ENCODE results near the gene SLC6A18. TPM values are rescaled to one million over a fixed set of nuclear protein-coding genes. Genes with fewer than 3 reads are reported as not detected.
"Not testable (repeated sequence)": the region's sequence is repeated elsewhere in the genome, so short reads cannot be mapped to it uniquely, and the experiment has no call there.

The SLC6A18 gene
- total RNA-seq, 1 donor from 2014 or later, result not detected

DNA sequence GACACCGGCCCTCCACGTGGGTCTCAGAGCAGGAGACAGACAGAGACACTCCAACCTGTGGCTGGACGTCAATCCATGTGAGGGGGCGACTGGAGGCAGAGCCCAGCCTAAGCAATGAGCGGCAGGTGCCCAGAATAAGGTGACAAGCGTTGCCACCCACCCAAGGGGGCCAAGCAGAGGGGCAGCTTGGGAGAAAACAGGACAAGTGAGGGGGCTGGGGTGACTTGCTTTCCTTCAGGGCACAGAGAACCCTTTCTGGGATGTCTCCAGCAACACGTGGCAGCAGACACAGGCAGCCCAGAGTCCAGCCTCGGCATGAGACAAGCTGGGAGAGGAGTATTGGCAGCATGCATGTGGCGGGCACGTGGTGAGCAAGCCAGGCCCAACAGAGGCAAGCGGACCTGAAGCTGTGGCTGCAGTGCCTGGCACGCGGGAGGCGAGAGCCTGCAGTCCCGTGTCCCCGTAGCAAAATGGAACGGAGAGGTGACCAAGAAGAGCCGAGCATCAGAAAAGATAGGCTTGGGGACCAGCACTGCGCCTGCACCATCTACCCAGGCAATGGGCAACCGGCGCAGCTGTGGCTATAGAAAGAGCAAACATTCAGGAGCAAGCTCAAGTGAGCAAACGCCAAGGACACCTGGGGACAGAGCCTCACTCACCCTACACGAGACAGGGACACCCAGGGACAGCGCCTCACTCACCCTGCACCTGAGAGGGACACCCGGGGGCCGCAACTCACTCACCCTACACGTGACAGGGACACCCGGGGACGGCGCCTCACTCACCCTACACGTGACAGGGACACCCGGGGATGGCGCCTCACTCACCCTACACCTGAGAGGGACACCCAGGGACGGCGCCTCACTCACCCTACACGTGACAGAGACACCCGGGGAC lies 63.5 kb downstream of the SLC6A18 start:
- no peak for DNase-seq (ENCODE audit: low read depth in 2 of 2)

GRCh38 chr5:1289559-1289958 lies 64.4 kb downstream of the SLC6A18 start:
- not testable (repeated sequence) for DNase-seq (ENCODE audit: low read depth in 2 of 2)

DNA sequence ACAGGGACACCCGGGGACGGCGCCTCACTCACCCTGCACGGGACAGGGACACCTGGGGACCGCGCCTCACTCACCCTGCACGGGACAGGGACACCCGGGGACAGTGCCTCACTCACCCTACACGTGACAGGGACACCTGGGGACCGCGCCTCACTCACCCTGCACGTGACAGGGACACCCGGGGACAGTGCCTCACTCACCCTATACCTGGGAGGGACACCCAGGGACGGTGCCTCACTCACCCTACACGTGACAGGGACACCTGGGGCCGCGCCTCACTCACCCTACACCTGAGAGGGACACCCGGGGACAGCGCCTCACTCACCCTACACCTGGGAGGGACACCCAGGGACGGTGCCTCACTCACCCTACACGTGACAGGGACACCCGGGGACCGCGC lies 65.8 kb downstream of the SLC6A18 start:
- DNase-seq (ENCODE audit: low read depth in 2 of 2), result not testable (repeated sequence)

GRCh38 chr5:1291611-1292080 lies 66.5 kb downstream of the SLC6A18 start:
- DNase-seq (ENCODE audit: low read depth in 2 of 2), result no peak

DNA sequence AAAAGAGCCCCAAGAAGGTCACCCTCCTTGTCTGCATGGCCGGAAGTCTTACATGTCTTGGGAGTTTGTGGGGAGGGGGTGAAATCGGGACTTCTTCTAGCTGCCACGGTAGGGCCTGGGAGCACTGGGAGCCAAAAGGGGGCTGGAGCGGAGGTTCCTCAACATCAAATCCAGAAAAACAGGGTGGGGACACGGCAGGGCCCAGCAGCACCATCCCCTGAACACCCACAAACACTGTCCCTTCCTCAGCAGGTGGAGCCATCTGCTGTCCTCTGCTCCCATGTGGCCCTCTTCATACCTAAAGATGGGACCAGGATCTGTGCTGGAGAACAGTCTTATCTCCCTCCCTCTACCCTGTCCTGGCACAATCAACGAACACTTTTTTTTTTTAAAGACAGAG lies 67.0 kb downstream of the SLC6A18 start:
- no peak for DNase-seq (ENCODE audit: low read depth in 2 of 2)

- DNase-seq (ENCODE audit: low read depth in 2 of 2), result no peak
Observed at GRCh38 chr5:1292846-1293415, 67.8 kb downstream of the SLC6A18 start.

DNA sequence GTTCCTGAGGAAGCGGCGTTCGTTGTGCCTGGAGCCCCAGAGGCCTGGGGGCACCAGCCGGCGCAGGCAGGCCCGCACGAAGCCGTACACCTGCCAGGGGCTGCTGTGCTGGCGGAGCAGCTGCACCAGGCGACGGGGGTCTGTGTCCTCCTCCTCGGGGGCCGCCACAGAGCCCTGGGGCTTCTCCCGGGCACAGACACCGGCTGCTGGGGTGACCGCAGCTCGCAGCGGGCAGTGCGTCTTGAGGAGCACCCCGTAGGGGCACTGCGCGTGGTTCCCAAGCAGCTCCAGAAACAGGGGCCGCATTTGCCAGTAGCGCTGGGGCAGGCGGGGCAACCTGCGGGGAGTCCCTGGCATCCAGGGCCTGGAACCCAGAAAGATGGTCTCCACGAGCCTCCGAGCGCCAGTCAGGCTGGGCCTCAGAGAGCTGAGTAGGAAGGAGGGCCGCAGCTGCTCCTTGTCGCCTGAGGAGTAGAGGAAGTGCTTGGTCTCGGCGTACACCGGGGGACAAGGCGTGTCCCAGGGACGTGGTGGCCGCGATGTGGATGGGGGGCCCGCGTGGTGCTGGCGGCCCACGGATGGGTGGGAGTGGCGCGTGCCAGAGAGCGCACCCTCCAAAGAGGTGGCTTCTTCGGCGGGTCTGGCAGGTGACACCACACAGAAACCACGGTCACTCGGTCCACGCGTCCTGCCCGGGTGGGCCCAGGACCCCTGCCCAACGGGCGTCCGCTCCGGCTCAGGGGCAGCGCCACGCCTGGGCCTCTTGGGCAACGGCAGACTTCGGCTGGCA lies 68.4 kb downstream of the SLC6A18 start:
- no peak for DNase-seq (ENCODE audit: low read depth in 2 of 2)

GRCh38 chr5:1294206-1294834 lies 69.1 kb downstream of the SLC6A18 start:
- no peak for DNase-seq (ENCODE audit: low read depth in 2 of 2)

DNA sequence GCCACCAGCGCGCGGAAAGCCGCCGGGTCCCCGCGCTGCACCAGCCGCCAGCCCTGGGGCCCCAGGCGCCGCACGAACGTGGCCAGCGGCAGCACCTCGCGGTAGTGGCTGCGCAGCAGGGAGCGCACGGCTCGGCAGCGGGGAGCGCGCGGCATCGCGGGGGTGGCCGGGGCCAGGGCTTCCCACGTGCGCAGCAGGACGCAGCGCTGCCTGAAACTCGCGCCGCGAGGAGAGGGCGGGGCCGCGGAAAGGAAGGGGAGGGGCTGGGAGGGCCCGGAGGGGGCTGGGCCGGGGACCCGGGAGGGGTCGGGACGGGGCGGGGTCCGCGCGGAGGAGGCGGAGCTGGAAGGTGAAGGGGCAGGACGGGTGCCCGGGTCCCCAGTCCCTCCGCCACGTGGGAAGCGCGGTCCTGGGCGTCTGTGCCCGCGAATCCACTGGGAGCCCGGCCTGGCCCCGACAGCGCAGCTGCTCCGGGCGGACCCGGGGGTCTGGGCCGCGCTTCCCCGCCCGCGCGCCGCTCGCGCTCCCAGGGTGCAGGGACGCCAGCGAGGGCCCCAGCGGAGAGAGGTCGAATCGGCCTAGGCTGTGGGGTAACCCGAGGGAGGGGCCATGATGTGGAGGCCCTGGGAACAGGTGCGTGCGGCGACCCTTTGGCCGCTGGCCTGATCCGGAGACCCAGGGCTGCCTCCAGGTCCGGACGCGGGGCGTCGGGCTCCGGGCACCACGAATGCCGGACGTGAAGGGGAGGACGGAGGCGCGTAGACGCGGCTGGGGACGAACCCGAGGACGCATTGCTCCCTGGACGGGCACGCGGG lies 69.9 kb downstream of the SLC6A18 start, which contains the start of gene TERT:
Gene TERT (minus strand): TSS at position 234 of the 815 bp plus-strand sequence. CDS start 79 bp downstream, at position 155.
- DNase-seq (ENCODE audit: low read depth in 2 of 2), result no peak

DNA sequence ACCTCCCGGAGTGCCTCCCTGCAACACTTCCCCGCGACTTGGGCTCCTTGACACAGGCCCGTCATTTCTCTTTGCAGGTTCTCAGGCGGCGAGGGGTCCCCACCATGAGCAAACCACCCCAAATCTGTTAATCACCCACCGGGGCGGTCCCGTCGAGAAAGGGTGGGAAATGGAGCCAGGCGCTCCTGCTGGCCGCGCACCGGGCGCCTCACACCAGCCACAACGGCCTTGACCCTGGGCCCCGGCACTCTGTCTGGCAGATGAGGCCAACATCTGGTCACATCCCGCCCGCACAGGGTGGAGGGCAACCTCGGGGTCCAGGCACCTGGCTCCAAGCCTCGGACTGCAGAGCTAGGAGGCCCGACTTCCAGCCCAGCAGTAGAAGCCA lies 70.5 kb downstream of the SLC6A18 start:
- DNase-seq (ENCODE audit: low read depth in 2 of 2), result no peak

Other genes starting within 250 kb of the SLC6A18 start
- gene NKD2, start 216.6 kb upstream of the SLC6A18 start, total RNA-seq, result 0.13 and 0.76 TPM in 2 replicates
- 20.2 and 32.2 TPM in 2 replicates for gene SLC12A7, start 113.3 kb upstream of the SLC6A18 start, total RNA-seq
- not detected in 2 replicates for gene SLC6A19, start 23.8 kb upstream of the SLC6A18 start, total RNA-seq
- gene TERT, start 69.7 kb downstream of the SLC6A18 start, total RNA-seq, result not detected in 2 replicates
- 256 and 260 TPM in 2 replicates for gene CLPTM1L, start 119.7 kb downstream of the SLC6A18 start, total RNA-seq
- not detected in 2 replicates for gene SLC6A3, start 220.1 kb downstream of the SLC6A18 start, total RNA-seq

All from dermis microvascular lymphatic vessel endothelial cell (primary cell).